ENCODE data around the gene POLN.

The POLN gene

DNA sequence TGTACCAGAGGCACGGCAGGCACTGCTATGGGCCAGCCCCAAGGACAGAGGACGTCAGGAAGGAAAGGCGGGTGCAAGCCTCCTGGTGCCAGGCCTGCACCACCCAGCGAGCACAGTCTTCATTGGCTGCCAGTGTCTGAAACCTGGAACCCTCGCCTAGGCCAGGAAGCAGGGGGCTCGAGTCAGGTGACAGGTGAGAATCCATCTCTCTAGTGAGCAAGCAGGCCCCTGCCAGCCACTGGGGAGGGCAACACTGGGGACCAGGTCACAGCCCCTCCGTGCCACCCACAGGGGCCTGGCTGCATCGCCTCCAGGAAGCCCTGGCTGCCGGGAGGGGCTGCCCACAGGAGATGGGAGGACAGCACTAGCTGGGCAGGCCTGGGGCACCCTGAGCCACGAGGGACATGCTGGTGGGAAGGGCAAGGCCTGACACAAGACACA lies 6.9 kb upstream of the POLN start:
- Histone ChIP-seq H3K4me1 (ENCODE audit: control insufficient read depth, insufficient read depth, low read length) (no peaks in the 10 kb centered on the region), H3K27ac (ENCODE audit: low read depth, low read length) (no peak overlapping the region), H3K4me3 (ENCODE audit: low read depth, low read length) (no peak overlapping the region)

DNA sequence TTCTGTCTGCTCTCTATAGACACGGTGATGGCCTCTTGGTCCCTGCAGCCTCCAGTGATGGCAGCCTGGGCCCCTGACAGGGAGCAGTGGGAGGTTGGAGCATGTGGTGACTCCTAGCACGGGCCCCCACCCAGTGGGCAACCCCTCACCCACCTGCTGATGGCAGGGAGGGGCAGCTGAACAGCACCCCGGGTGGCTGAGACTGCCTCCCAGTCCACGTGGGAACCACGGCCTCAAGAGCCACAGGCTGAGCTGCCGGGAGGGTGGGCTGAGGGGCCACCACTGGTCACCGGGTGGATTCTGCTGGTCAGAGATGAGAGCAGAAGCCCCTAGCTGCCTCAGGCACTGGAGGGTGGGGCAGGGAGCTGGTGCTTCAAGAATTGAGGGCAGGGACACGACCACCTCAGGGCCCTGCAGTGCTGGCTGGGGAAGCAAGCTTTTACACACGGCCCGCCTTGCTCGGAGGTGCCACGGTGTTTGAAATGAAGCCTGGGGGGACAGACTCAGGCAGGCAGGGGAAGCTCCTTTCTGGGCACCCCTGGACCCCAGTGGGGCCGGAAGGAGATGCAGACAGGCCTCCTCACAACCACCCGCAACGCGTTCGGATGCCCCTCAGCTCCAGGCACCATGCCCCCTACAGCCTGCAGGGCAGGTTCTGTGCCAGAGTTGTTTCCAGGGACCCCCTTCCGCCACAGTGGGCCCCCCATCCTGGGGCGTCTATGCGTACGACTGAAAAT lies 6.3 kb upstream of the POLN start:
- H3K4me3 ChIP-seq (ENCODE audit: low read depth, low read length), result no peak overlapping the region
- no peaks in the 10 kb centered on the region for H3K4me1 ChIP-seq (ENCODE audit: control insufficient read depth, insufficient read depth, low read length)
- H3K9ac ChIP-seq (ENCODE audit: low read depth, low read length), result no peak overlapping the region
- peaks cover 3% of the 10 kb centered on the region; the same call in 1 of the 2 replicates for H3K27me3 ChIP-seq (ENCODE audit: control insufficient read depth, insufficient read depth, low read length)
- H3K9me3 ChIP-seq (ENCODE audit: control insufficient read depth, insufficient read depth, low read length), result 0 out of 2 replicates have a peak, but pooled peaks cover 5% of the 10 kb centered on the region
- H3K27ac ChIP-seq (ENCODE audit: low read depth, low read length), result no peak overlapping the region
- 0 out of 2 replicates have a peak, but pooled peaks cover 9% of the 10 kb centered on the region for H3K36me3 ChIP-seq (ENCODE audit: control insufficient read depth, insufficient read depth, low read length)

More for the DNA sequence above, 6.9 kb upstream of the POLN start:
- Histone ChIP-seq H3K36me3 (ENCODE audit: control insufficient read depth, insufficient read depth, low read length) (0 out of 2 replicates have a peak, but pooled peaks cover 9% of the 10 kb centered on the region), H3K9ac (ENCODE audit: low read depth, low read length) (no peak overlapping the region), H3K27me3 (ENCODE audit: control insufficient read depth, insufficient read depth, low read length) (peaks cover under 1% of the 10 kb centered on the region; the same call in 1 of the 2 replicates), H3K9me3 (ENCODE audit: control insufficient read depth, insufficient read depth, low read length) (0 out of 2 replicates have a peak, but pooled peaks cover 5% of the 10 kb centered on the region)

DNA sequence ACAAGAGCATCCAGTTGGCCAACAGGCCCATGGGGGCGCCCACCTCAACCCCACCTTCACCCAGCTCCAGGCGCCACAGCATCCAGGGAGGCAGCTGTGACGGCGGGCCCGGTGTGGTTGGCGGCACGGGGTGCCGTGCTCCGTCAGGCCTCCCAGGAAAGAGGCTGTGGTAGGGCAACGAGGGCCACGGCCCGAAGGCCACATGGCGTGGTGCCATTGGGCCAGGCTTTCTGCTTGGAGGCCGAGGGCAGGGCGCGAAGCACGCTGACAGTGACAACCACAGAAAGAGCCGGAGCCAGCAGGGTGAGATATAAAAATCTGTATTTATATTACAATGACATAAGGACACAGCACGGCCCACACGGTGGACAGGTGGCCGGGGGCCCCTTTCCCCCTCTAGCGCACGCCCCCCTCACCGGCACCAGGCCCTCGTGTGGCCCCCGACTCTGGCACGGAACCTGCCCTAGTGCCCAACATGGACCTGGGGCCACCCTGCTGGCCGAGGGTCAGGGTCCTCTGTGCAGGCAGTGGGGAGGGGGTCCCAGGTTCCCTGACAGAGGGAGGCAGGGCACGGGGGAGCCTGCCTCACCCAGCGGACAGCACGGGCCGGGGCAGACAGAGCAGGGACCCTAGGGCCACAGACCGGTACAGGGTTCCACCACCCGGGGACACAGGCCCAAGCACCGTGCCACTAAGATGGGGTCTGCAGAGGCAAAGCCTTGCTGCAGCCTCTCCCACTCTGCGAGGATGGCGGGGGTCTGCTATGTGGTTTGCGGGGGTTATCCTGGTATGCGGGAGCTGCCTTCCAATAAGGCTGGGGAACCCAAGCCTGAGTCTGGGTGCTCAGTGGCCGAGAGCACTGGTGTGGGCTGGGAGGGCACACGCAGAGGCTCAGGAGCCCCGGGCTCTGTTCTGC lies 5.5 kb upstream of the POLN start:
- H3K9me3 ChIP-seq (ENCODE audit: control insufficient read depth, insufficient read depth, low read length), result 0 out of 2 replicates have a peak, but pooled peaks cover 5% of the 10 kb centered on the region
- H3K9ac ChIP-seq (ENCODE audit: low read depth, low read length), result no peak overlapping the region
- no peak overlapping the region for H3K27ac ChIP-seq (ENCODE audit: low read depth, low read length)
- peaks cover 3% of the 10 kb centered on the region; the same call in 1 of the 2 replicates for H3K27me3 ChIP-seq (ENCODE audit: control insufficient read depth, insufficient read depth, low read length)
- no peaks in the 10 kb centered on the region for H3K4me1 ChIP-seq (ENCODE audit: control insufficient read depth, insufficient read depth, low read length)
- 0 out of 2 replicates have a peak, but pooled peaks cover 9% of the 10 kb centered on the region for H3K36me3 ChIP-seq (ENCODE audit: control insufficient read depth, insufficient read depth, low read length)
- H3K4me3 ChIP-seq (ENCODE audit: low read depth, low read length), result no peak overlapping the region

DNA sequence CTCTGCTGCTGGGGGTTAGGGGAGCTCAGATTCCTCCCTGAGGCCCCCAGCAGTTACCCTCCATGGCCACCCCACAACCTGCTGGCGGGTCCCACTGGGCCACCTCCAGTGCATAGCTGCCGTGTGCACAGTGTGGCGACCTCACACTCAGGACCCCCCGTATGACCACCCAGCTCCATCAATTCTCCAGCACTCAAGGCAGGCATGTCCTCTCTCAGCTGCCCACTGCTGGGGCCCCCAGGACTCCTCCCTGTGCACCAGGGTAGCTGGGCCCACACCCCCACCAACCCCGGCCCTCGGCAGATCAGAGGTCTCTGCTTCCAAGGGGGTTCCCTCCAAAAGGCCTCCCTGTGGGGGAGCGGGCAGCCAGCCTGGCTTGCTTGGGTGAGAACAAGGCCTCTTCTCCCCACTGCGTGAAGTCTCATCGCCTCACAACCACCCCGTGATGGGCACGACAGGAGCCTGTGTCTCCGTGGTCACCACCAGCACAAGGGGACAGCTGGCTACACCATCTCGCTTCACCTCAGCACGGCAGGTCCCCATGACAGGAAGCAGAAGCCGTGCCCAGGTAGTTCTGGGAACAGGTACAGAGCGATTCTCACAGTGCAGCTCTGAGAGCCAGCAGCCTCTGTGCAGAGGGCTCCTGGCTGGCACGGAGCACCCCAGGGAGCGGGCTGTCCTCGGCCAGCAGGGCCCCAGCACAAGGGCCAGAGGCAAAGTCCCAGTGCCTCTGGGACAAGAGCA lies 4.6 kb upstream of the POLN start:
- Histone ChIP-seq H3K4me1 (ENCODE audit: control insufficient read depth, insufficient read depth, low read length) (no peaks in the 10 kb centered on the region), H3K4me3 (ENCODE audit: low read depth, low read length) (no peak overlapping the region), H3K9me3 (ENCODE audit: control insufficient read depth, insufficient read depth, low read length) (0 out of 2 replicates have a peak, but pooled peaks cover 5% of the 10 kb centered on the region), H3K27me3 (ENCODE audit: control insufficient read depth, insufficient read depth, low read length) (peaks cover 3% of the 10 kb centered on the region; the same call in 1 of the 2 replicates), H3K9ac (ENCODE audit: low read depth, low read length) (no peak overlapping the region), H3K27ac (ENCODE audit: low read depth, low read length) (no peak overlapping the region), H3K36me3 (ENCODE audit: control insufficient read depth, insufficient read depth, low read length) (0 out of 2 replicates have a peak, but pooled peaks cover 9% of the 10 kb centered on the region)

DNA sequence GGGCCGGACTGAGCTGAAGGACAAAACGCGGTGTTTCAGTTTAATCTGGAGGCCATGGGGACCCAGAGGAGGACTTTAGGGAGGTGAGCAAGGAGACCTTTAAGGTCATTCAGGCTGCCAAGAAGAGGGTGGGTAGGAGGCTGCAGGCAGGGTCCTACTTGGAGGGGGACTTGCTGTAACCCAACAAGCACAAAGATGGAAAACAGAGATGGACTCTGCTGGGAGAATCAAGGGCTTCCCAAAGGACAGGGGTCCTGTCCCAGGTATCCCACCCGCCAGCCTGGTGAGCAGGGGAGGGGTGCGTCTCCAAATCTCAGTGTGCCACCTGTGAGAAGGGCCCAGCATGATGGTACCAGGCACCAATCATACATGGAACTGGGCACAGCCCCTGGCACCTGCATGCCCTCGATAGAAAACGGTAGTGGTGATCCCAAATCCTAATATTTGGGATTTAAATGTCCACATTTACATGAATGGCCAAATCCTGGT lies 3.9 kb upstream of the POLN start:
- no peak overlapping the region for H3K27ac ChIP-seq (ENCODE audit: low read depth, low read length)

DNA sequence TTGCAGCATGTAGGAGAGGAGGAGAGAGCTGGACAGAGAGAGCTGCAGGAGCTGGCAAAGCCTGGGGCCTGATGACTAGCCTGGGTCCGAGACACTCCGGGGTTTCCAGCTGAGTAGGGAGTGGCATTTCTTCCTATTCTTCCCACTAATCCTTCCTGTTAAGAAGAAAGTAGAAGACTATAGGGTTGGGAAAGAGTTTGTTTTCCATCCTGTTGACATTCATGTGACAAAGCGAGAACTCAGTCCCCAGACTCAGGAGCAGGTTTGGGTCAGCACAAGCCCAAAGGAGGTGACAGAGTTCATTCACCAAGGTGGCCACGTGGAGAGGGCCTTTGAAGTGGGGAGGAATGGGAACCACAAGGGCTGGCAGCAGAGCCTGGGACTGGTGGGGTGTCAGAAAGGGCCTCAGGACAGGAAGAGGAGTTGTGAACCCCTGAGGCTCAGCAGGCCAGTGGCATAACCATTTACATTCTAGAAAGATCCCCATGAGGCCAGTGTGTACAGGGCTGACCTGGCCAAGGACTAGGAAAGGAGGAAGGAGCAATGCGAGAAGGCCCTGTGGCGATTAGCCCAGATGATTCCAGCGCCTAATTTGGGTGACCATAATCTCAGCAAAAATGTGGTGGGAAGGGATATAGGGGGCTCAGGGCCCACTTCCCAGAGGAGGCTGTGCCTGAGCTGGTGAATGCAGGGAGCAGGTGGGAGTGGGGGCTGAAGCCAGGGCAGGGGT lies 3.3 kb upstream of the POLN start:
- Histone ChIP-seq H3K9ac (ENCODE audit: low read depth, low read length) (no peak overlapping the region), H3K36me3 (ENCODE audit: control insufficient read depth, insufficient read depth, low read length) (0 out of 2 replicates have a peak, but pooled peaks cover 5% of the 10 kb centered on the region), H3K4me3 (ENCODE audit: low read depth, low read length) (no peak overlapping the region), H3K27me3 (ENCODE audit: control insufficient read depth, insufficient read depth, low read length) (peaks cover 3% of the 10 kb centered on the region; the same call in 1 of the 2 replicates), H3K9me3 (ENCODE audit: control insufficient read depth, insufficient read depth, low read length) (0 out of 2 replicates have a peak, but pooled peaks cover 5% of the 10 kb centered on the region), H3K4me1 (ENCODE audit: control insufficient read depth, insufficient read depth, low read length) (peaks cover 8% of the 10 kb centered on the region; the same call in 1 of the 2 replicates), H3K27ac (ENCODE audit: low read depth, low read length) (no peak overlapping the region)

More for the DNA sequence above, 3.9 kb upstream of the POLN start:
- H3K9ac ChIP-seq (ENCODE audit: low read depth, low read length), result no peak overlapping the region
- no peak overlapping the region for H3K4me3 ChIP-seq (ENCODE audit: low read depth, low read length)
- 0 out of 2 replicates have a peak, but pooled peaks cover 9% of the 10 kb centered on the region for H3K36me3 ChIP-seq (ENCODE audit: control insufficient read depth, insufficient read depth, low read length)
- H3K27me3 ChIP-seq (ENCODE audit: control insufficient read depth, insufficient read depth, low read length), result peaks cover 3% of the 10 kb centered on the region; the same call in 1 of the 2 replicates
- H3K9me3 ChIP-seq (ENCODE audit: control insufficient read depth, insufficient read depth, low read length), result 0 out of 2 replicates have a peak, but pooled peaks cover 5% of the 10 kb centered on the region
- peaks cover 2% of the 10 kb centered on the region; the same call in 1 of the 2 replicates for H3K4me1 ChIP-seq (ENCODE audit: control insufficient read depth, insufficient read depth, low read length)

DNA sequence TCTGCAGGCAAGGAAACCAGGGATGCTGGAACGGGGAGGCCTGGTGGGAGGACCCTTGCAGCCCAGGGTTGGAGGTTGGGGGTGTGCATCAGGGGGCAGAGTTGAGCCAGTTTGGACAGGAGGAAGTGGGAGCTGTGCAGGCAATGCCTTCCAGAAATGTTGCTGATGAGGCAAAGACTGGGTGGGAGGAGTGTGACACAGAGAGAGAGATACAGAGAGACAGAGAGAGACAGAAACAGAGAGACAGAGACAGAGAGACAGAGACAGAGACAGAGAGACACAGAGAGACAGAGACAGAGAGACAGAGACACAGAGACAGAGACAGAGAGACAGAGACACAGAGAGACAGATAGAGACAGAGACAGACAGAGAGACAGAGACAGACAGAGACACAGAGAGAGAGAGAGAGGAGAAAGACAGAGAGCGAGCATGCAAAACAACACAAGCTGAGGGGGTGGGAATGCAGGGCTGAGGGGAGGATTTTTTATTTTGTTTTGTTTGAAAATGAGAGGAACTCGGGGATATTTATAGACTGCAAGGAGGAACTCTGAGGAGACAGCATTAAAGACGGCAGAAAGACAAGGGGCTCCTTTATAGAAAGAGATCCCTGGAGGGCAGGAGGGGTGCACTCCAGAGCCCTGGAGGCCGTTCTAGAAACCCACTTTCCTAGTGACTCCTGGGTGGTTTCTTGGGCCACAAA lies 1.9 kb upstream of the POLN start:
- Histone ChIP-seq H3K27ac (ENCODE audit: low read depth, low read length) (no peak overlapping the region), H3K4me3 (ENCODE audit: low read depth, low read length) (no peak overlapping the region), H3K9me3 (ENCODE audit: control insufficient read depth, insufficient read depth, low read length) (0 out of 2 replicates have a peak, but pooled peaks cover 5% of the 10 kb centered on the region), H3K27me3 (ENCODE audit: control insufficient read depth, insufficient read depth, low read length) (peaks cover 3% of the 10 kb centered on the region; the same call in 1 of the 2 replicates), H3K36me3 (ENCODE audit: control insufficient read depth, insufficient read depth, low read length) (peaks cover 3% of the 10 kb centered on the region), H3K9ac (ENCODE audit: low read depth, low read length) (no peak overlapping the region), H3K4me1 (ENCODE audit: control insufficient read depth, insufficient read depth, low read length) (peaks cover 10% of the 10 kb centered on the region; the same call in 1 of the 2 replicates)

DNA sequence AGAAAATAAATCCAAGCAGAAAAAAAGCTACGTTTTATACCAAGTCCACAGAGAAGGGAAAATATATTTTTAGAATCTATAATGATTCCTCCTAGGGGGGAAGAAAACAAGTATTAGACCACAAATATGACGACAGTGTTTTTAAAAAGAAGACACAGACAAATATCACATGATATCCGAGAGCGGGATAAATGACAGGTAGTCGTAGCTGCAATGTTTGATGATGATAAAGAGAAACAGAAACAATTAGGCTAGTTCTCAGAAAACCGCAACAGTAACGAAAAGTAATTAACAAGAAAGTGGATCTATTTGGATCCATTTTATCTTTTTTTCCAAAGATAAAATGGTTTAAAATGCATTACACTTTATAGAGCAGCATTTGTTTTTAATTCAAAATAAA lies 918 bp downstream of the POLN start:
- H3K27me3 ChIP-seq (ENCODE audit: control insufficient read depth, insufficient read depth, low read length), result peaks cover 3% of the 10 kb centered on the region; the same call in 1 of the 2 replicates
- 0 out of 2 replicates have a peak, but pooled peaks cover 5% of the 10 kb centered on the region for H3K9me3 ChIP-seq (ENCODE audit: control insufficient read depth, insufficient read depth, low read length)
- peak overlapping the region; percentile 78 for H3K4me3 ChIP-seq (ENCODE audit: low read depth, low read length)
- H3K36me3 ChIP-seq (ENCODE audit: control insufficient read depth, insufficient read depth, low read length), result peaks cover 17% of the 10 kb centered on the region
- no peak overlapping the region for H3K27ac ChIP-seq (ENCODE audit: low read depth, low read length)
- H3K9ac ChIP-seq (ENCODE audit: low read depth, low read length), result 0 out of 2 replicates have a peak overlapping the region, but pooled peaks have one; percentile 23
- H3K4me1 ChIP-seq (ENCODE audit: control insufficient read depth, insufficient read depth, low read length), result peaks cover 10% of the 10 kb centered on the region; the same call in 1 of the 2 replicates

DNA sequence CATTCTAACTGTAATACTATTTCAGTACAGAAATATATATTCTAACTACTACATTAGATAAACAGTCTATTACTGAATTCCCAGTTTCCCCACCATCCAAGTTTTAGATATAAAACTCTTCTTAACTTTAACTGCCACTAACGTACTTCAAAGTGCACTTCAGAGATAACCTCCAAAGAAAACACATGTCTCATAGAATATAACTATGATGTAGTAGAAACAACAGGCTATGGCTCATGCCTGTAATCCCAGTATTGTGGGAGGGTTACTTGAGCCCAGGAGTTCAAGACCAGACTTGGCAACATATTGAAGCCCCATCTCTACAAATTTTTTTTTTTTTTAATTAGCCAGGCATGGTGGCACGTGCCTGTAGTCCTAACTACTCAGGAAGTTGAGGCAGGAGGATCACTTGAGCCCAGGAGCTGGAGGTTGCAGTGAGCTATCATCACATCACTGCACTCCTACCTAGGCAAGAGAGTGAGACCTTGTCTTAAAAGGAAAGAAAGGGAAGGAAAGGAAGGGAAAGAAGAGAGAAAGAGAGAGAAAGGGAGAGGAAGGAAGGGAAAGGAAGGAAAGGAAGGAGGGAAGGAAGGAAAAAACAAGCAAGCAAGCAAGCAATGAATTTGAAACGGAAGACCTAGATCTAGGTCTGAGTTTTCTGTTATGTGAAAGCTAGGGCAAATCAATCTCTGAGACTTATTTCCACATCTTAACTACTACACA lies 4.8 kb downstream of the POLN start:
- Histone ChIP-seq H3K4me1 (ENCODE audit: control insufficient read depth, insufficient read depth, low read length) (peaks cover 10% of the 10 kb centered on the region; the same call in 1 of the 2 replicates), H3K36me3 (ENCODE audit: control insufficient read depth, insufficient read depth, low read length) (peaks cover 46% of the 10 kb centered on the region), H3K9ac (ENCODE audit: low read depth, low read length) (no peak overlapping the region), H3K4me3 (ENCODE audit: low read depth, low read length) (no peak overlapping the region), H3K27me3 (ENCODE audit: control insufficient read depth, insufficient read depth, low read length) (no peaks in the 10 kb centered on the region), H3K27ac (ENCODE audit: low read depth, low read length) (no peak overlapping the region), H3K9me3 (ENCODE audit: control insufficient read depth, insufficient read depth, low read length) (no peaks in the 10 kb centered on the region)
